ENCODE measurements around the gene HIGD1A. TPM values are rescaled to one million over a fixed set of nuclear protein-coding genes. Genes with fewer than 3 reads are reported as not detected.

Gene HIGD1A
- total and polyA plus RNA-seq, 8 donors, result 14.6 to 56.6 (median 29.0) TPM

DNA sequence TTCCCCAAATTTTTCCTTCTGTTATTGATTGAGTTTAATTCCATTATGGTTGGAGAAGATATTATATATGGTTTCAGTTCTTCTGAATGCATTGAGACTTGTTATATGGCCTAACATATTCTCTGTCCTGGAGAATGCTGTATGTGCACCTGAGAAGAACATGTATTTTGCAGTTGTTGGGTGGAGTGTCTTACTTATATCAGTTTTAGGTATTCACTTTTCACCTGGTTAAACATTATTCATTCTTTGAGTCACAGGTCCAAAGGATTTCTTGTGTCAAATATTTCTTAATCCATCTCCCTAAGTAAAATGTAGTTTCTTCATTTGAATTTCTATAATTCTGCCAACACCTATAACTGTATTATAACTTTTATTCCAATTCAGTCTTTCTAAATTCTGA lies 22.7 kb upstream of the HIGD1A start:
- Histone ChIP-seq H3K27ac (no peak overlapping the region), H3K36me3 (no peaks in the 10 kb centered on the region), H3K9me3 (no peaks in the 10 kb centered on the region), H3K4me1 (no peaks in the 10 kb centered on the region), H3K27me3 (no peaks in the 10 kb centered on the region), H3K4me3 (no peak overlapping the region)
- ATAC-seq, result no peak
- intact Hi-C loops (cut with DNase I), result no loop called here
- TF ChIP-seq, protein P1, sequence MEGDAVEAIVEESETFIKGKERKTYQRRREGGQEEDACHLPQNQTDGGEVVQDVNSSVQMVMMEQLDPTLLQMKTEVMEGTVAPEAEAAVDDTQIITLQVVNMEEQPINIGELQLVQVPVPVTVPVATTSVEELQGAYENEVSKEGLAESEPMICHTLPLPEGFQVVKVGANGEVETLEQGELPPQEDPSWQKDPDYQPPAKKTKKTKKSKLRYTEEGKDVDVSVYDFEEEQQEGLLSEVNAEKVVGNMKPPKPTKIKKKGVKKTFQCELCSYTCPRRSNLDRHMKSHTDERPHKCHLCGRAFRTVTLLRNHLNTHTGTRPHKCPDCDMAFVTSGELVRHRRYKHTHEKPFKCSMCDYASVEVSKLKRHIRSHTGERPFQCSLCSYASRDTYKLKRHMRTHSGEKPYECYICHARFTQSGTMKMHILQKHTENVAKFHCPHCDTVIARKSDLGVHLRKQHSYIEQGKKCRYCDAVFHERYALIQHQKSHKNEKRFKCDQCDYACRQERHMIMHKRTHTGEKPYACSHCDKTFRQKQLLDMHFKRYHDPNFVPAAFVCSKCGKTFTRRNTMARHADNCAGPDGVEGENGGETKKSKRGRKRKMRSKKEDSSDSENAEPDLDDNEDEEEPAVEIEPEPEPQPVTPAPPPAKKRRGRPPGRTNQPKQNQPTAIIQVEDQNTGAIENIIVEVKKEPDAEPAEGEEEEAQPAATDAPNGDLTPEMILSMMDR (IDR thresholded peaks at IDR 0.05), result no peak
- no peak for DNase-seq
- FAIRE-seq, result no peak

DNA sequence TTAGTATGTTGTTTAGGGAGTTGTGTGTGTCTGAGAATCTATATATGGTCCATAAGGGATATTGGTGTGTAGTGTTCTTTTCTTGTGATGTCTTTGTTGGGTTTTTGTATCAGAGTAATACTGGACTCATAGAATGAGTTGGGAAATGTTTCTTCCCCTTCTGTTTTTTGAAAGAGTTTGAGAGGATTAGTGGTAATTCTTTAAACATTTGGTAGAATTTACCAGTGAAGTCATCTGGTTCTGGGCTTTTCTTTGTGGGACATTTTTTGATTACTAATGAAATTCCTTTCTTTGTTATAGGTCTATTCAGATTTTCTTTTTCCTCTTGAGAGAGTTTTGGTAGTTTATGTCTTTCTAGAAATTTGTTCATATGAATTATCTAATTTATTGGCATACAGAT lies 21.9 kb upstream of the HIGD1A start:
- H3K4me3 ChIP-seq, result no peak overlapping the region
- no peaks in the 10 kb centered on the region for H3K27me3 ChIP-seq
- H3K27ac ChIP-seq, result no peak overlapping the region
- DNase-seq, result no peak
- H3K9me3 ChIP-seq, result no peaks in the 10 kb centered on the region
- intact Hi-C loops (cut with DNase I), result no loop called here
- no peak for FAIRE-seq
- TF ChIP-seq, protein P1 (IDR thresholded peaks at IDR 0.05), result no peak
- ATAC-seq, result no peak
- no peaks in the 10 kb centered on the region for H3K4me1 ChIP-seq
- H3K36me3 ChIP-seq, result no peaks in the 10 kb centered on the region

DNA sequence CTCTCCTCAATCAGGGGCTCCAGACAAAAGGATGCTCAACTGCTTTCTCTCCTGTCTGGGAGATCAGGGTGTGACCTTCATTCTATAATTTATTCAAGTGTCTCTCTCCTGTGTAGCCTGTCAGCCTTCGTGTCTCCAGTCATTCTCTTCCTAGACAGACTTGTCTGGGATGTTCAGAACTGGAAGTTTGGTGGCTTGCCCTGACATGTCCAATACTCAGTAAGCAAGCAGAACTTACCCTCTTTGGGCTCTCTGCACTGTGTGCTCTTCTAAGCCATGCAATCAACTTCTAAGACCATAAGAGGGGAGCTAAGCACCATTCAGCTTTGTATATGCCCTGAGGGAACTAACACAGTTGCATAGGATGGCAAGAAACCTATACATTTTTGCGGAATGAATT lies 19.1 kb upstream of the HIGD1A start:
- intact Hi-C loops (cut with DNase I), result no loop called here
- DNase-seq (no peak), FAIRE-seq (no peak), ATAC-seq (no peak)
- H3K4me3 ChIP-seq, result no peak overlapping the region
- H3K36me3 ChIP-seq, result no peaks in the 10 kb centered on the region
- no peaks in the 10 kb centered on the region for H3K27me3 ChIP-seq
- TF ChIP-seq, protein P1 (IDR thresholded peaks at IDR 0.05), result no peak
- no peak overlapping the region for H3K27ac ChIP-seq
- 75 to 78% methylated on average over 2 of the region's 2 CpGs for WGBS, 2 donors
- no peaks in the 10 kb centered on the region for H3K9me3 ChIP-seq
- peaks cover 4 to 7% (median 6%) of the 10 kb centered on the region in 3 donors for H3K4me1 ChIP-seq

DNA sequence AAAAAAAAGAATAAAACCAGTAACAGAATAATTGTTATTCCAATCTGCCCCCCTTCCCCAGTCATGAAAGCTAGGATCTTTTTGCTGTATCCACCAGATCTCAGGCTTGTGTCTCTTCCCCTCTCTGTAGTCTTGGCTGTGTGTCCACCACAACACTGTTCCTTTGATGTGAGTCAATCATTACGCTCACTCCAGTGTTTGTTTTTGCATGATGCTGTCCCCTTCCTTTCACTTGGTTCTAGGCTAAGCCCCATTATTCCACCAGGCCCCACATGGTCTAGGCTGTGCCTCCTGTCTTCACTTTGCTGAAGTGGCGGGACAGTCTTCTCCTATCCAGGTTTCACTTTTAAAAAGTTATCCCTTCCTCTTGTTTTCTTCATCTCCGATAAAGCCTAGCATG lies 18.5 kb upstream of the HIGD1A start:
- TF ChIP-seq, protein P1 (IDR thresholded peaks at IDR 0.05), result no peak
- Histone ChIP-seq H3K27me3 (no peaks in the 10 kb centered on the region), H3K4me3 (no peak overlapping the region), H3K9me3 (no peaks in the 10 kb centered on the region), H3K27ac (no peak overlapping the region), H3K4me1 (peaks cover 4 to 7% (median 6%) of the 10 kb centered on the region in 3 donors), H3K36me3 (no peaks in the 10 kb centered on the region)
- intact Hi-C loops (cut with DNase I), result no loop called here
- DNase-seq, result no peak
- no peak for FAIRE-seq
- WGBS, 2 donors, result 88 to 89% methylated on average over 3 of the region's 3 CpGs
- ATAC-seq, result no peak

DNA sequence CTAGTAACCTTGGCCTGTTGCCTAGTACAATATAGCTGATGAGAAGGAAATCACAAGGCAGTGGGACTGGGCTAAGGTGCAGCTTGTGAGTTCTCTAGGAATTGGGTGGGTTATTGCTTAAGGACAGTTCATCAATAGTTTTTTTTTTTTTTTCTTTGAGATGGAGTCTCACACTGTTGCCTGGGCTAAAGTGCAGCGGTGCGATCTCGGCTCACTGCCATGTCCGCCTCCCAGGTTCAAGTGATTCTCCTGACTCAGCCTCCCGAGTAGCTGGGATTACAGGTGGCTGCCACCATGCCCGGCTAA lies 16.4 kb upstream of the HIGD1A start:
- FAIRE-seq (no peak), ATAC-seq (peak in 3 of 4 donors; percentile 36 to 72 (median 63)), DNase-seq (peak in 1 of 6 donors; percentile 15)
- H3K9me3 ChIP-seq, result no peaks in the 10 kb centered on the region
- intact Hi-C loops (cut with DNase I), result no loop called here
- no peak overlapping the region for H3K27ac ChIP-seq
- H3K4me1 ChIP-seq, result peaks cover 4 to 7% (median 6%) of the 10 kb centered on the region in 3 donors
- no peaks in the 10 kb centered on the region for H3K36me3 ChIP-seq
- no peaks in the 10 kb centered on the region for H3K27me3 ChIP-seq
- TF ChIP-seq, protein P1 (IDR thresholded peaks at IDR 0.05), result no peak
- 56 to 69% methylated on average over 6 of the region's 6 CpGs for WGBS, 2 donors
- no peak overlapping the region for H3K4me3 ChIP-seq
